Loucy (cell line): Measurements from ENCODE around the gene VIPR1.

Source experiments
- H2AFZ ChIP-seq: fragments of 200-600 bp; sonication (generic); 2 replicates; pipeline ENCODE4 v1.6.0; 2016; ENCODE audit warnings: antibody characterized with exemption, mild to moderate bottlenecking, low read length, moderate library complexity
- H3F3A ChIP-seq: fragments of 200-600 bp; 2 replicates; pipeline ENCODE4 v1.6.0; 2016; ENCODE audit warnings: antibody characterized with exemption, low read depth, mild to moderate bottlenecking
- H3K27me3 ChIP-seq: fragments of 200-600 bp; sonication (generic); 2 replicates; pipeline ENCODE4 v1.6.1; 2014; ENCODE audit warnings: low read length, mild to moderate bottlenecking; ENCODE audit not compliant: insufficient read depth, poor library complexity, severe bottlenecking
- H3K36me3 ChIP-seq: fragments of 200-600 bp; sonication (generic); 2 replicates; pipeline ENCODE4 v1.6.1; 2016; ENCODE audit warnings: low read length; ENCODE audit not compliant: insufficient read depth
- H3K4me1 ChIP-seq: fragments of 200-600 bp; sonication (generic); 2 replicates; pipeline ENCODE4 v1.5.1; 2014; ENCODE audit warnings: low read length, mild to moderate bottlenecking; ENCODE audit not compliant: insufficient read depth, poor library complexity, severe bottlenecking
- H3K4me2 ChIP-seq: fragments of 200-600 bp; sonication (generic); 2 replicates; pipeline ENCODE4 v1.6.0; 2014; ENCODE audit warnings: antibody characterized with exemption, low read length, low read depth, mild to moderate bottlenecking; ENCODE audit not compliant: poor library complexity, severe bottlenecking
- H3K4me3 ChIP-seq: fragments of 200-600 bp; sonication (generic); 2 replicates; pipeline ENCODE4 v1.5.1; 2014; ENCODE audit warnings: low read length, mild to moderate bottlenecking, mixed read lengths; ENCODE audit not compliant: poor library complexity, severe bottlenecking
- H3K79me2 ChIP-seq: fragments of 200-600 bp; sonication (generic); 2 replicates; pipeline ENCODE4 v1.6.1; 2014; ENCODE audit warnings: low read length; ENCODE audit not compliant: insufficient read depth
- H3K9ac ChIP-seq: fragments of 200-600 bp; sonication (generic); 2 replicates; pipeline ENCODE4 v1.6.0; 2014; ENCODE audit warnings: mild to moderate bottlenecking, low read depth, low read length, moderate library complexity; ENCODE audit not compliant: poor library complexity, severe bottlenecking
- H3K9me2 ChIP-seq: fragments of 200-600 bp; sonication (generic); replicated peaks from 2 replicates; pipeline ENCODE4 v1.6.1; 2016; ENCODE audit warnings: low read depth, low read length, mixed read lengths
- H3K9me3 ChIP-seq: fragments of 200-600 bp; sonication (generic); 2 replicates; pipeline ENCODE4 v1.6.1; 2014; ENCODE audit warnings: mild to moderate bottlenecking, antibody characterized with exemption, low read length, low read depth; ENCODE audit not compliant: insufficient read depth
- H4K20me1 ChIP-seq: fragments of 200-600 bp; sonication (generic); 2 replicates; pipeline ENCODE4 v1.6.0; 2014; ENCODE audit warnings: antibody characterized with exemption, low read length, mild to moderate bottlenecking; ENCODE audit not compliant: insufficient read depth, poor library complexity, severe bottlenecking
- EZH2phosphoT487 ChIP-seq: fragments of 200-600 bp; IDR thresholded peaks from 2 replicates; pipeline ENCODE4 v1.6.1; 2018; ENCODE audit warnings: antibody characterized with exemption, mild to moderate bottlenecking, moderate library complexity, borderline replicate concordance
- TF ChIP-seq, protein P1 (sequence below): fragments of 200-600 bp; sonication (generic); conservative IDR thresholded peaks from 2 replicates; pipeline ENCODE4 v1.5.1; 2014; ENCODE audit warnings: mild to moderate bottlenecking, antibody characterized with exemption, low read length

The VIPR1 gene

GRCh38 chr3:42504334-42505127 is 2.1 kb downstream of the VIPR1 start:
- no peaks in the 10 kb centered on the region for H3K79me2 ChIP-seq
- H3K4me3 ChIP-seq: no peak overlapping the region
- H3K9me2 ChIP-seq: no peaks in the 10 kb centered on the region
- H3K9ac ChIP-seq: no peak overlapping the region
- TF ChIP-seq, protein P1, sequence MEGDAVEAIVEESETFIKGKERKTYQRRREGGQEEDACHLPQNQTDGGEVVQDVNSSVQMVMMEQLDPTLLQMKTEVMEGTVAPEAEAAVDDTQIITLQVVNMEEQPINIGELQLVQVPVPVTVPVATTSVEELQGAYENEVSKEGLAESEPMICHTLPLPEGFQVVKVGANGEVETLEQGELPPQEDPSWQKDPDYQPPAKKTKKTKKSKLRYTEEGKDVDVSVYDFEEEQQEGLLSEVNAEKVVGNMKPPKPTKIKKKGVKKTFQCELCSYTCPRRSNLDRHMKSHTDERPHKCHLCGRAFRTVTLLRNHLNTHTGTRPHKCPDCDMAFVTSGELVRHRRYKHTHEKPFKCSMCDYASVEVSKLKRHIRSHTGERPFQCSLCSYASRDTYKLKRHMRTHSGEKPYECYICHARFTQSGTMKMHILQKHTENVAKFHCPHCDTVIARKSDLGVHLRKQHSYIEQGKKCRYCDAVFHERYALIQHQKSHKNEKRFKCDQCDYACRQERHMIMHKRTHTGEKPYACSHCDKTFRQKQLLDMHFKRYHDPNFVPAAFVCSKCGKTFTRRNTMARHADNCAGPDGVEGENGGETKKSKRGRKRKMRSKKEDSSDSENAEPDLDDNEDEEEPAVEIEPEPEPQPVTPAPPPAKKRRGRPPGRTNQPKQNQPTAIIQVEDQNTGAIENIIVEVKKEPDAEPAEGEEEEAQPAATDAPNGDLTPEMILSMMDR: no peak
- no peak for TF ChIP-seq EZH2phosphoT487
- peaks cover 8% of the 10 kb centered on the region for H3K27me3 ChIP-seq
- no peaks in the 10 kb centered on the region for H4K20me1 ChIP-seq
- no peaks in the 10 kb centered on the region for H3F3A ChIP-seq
- no peak overlapping the region for H2AFZ ChIP-seq
- no peaks in the 10 kb centered on the region for H3K36me3 ChIP-seq
- H3K4me2 ChIP-seq: no peak overlapping the region
- no peaks in the 10 kb centered on the region for H3K9me3 ChIP-seq
- H3K4me1 ChIP-seq: peaks cover 12% of the 10 kb centered on the region

- Histone ChIP-seq H3K9ac (no peak overlapping the region), H3K9me3 (no peaks in the 10 kb centered on the region), H3F3A (no peaks in the 10 kb centered on the region), H3K79me2 (no peaks in the 10 kb centered on the region), H3K27me3 (peaks cover 8% of the 10 kb centered on the region), H3K4me3 (no peak overlapping the region), H4K20me1 (no peaks in the 10 kb centered on the region), H3K4me2 (no peak overlapping the region), H2AFZ (no peak overlapping the region), H3K4me1 (peaks cover 12% of the 10 kb centered on the region), H3K36me3 (no peaks in the 10 kb centered on the region), H3K9me2 (no peaks in the 10 kb centered on the region)
- TF ChIP-seq EZH2phosphoT487: no peak
- TF ChIP-seq, protein P1: no peak
Measured at GRCh38 chr3:42505128-42505848, 2.8 kb downstream of the VIPR1 start.

DNA sequence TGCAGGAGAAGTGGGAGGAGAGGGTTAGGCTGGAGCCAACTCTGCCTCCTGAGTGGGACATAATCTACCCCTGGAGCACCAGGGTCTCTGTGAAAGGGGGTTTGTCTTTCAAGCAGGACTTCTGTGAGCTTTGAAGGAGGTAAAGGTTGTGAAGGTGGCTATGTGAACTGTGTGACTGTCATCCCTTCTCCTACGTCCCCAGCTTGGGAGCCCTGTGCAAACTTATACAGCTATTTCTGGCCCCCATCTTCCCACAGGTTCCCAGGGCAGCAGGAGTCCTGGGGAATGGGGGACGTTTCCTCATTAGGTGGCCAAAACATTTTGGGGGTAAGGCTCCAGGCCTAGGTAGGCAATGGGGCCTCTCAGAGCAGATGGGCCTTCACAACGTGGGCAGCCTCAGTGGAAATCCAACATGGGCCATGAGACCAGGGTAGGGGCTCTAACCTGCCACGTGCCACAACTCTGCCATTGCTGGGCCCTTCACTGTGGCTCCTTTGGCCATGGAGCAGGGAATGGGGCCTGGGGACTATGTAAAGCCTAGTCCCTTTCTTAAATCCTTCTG is 3.5 kb downstream of the VIPR1 start:
- H4K20me1 ChIP-seq: no peaks in the 10 kb centered on the region
- H3K27me3 ChIP-seq: peaks cover 2% of the 10 kb centered on the region
- no peaks in the 10 kb centered on the region for H3K9me2 ChIP-seq
- no peak overlapping the region for H3K4me2 ChIP-seq
- peaks cover 12% of the 10 kb centered on the region for H3K4me1 ChIP-seq
- H2AFZ ChIP-seq: no peak overlapping the region
- no peaks in the 10 kb centered on the region for H3K36me3 ChIP-seq
- H3K79me2 ChIP-seq: no peaks in the 10 kb centered on the region
- H3K9me3 ChIP-seq: no peaks in the 10 kb centered on the region
- no peak for TF ChIP-seq EZH2phosphoT487
- TF ChIP-seq, protein P1: no peak
- H3K9ac ChIP-seq: no peak overlapping the region
- no peak overlapping the region for H3K4me3 ChIP-seq
- no peaks in the 10 kb centered on the region for H3F3A ChIP-seq
